Measurements from ENCODE around the gene NTM.

The NTM gene

DNA sequence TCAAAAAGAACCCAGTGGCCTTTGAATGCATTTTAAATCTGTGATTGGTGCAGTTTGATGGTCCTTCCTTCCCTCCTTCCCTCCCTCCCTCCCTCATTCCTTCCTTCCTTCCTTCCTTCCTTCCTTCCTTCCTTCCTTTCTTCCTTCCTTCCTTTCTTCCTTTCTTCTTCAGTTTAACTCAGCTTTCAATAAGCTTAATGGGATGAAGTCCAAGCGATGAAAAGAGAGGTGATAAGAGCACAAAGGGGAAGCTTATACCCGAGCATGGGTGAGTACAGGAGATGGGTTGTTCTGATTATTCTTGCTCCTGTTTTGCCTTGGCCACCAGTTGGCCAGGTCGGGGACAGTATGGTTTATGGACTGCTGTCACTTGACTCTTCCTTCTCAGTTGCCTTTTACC is 605.6 kb downstream of the NTM start:
- H3F3A ChIP-seq (ENCODE audit: low read depth): no peaks in the 10 kb centered on the region
- TF ChIP-seq CTCF (conservative IDR thresholded peaks at IDR 0.05; ENCODE audit: low read length) (no peak), EZH2phosphoT487 (IDR thresholded peaks at IDR 0.05; ENCODE audit: borderline replicate concordance) (no peak)
- no peaks in the 10 kb centered on the region for H3K4me1 ChIP-seq (ENCODE audit: insufficient read depth, low read length, poor library complexity, severe bottlenecking)

GRCh38 chr11:131977231-131977630 is 606.8 kb downstream of the NTM start:
- Histone ChIP-seq H3K79me2 (ENCODE audit: insufficient read depth, low read length) (no peaks in the 10 kb centered on the region), H3K4me3 (ENCODE audit: low read length, poor library complexity, severe bottlenecking) (no peak overlapping the region), H3K36me3 (ENCODE audit: insufficient read depth, low read length) (no peaks in the 10 kb centered on the region), H2AFZ (ENCODE audit: low read length) (no peak overlapping the region), H3F3A (ENCODE audit: low read depth) (no peaks in the 10 kb centered on the region), H3K9ac (ENCODE audit: low read depth, low read length, poor library complexity, severe bottlenecking) (no peak overlapping the region), H3K27me3 (ENCODE audit: insufficient read depth, low read length, poor library complexity, severe bottlenecking) (no peaks in the 10 kb centered on the region), H3K9me2 (replicated peaks; ENCODE audit: low read depth, low read length) (no peaks in the 10 kb centered on the region), H3K4me1 (ENCODE audit: insufficient read depth, low read length, poor library complexity, severe bottlenecking) (no peaks in the 10 kb centered on the region), H3K4me2 (ENCODE audit: low read depth, low read length, poor library complexity, severe bottlenecking) (no peak overlapping the region), H4K20me1 (ENCODE audit: insufficient read depth, low read length, poor library complexity, severe bottlenecking) (no peaks in the 10 kb centered on the region), H3K9me3 (ENCODE audit: insufficient read depth, low read depth, low read length) (no peaks in the 10 kb centered on the region)
- no peak for TF ChIP-seq EZH2phosphoT487 (IDR thresholded peaks at IDR 0.05; ENCODE audit: borderline replicate concordance)
- TF ChIP-seq CTCF (conservative IDR thresholded peaks at IDR 0.05; ENCODE audit: low read length): no peak

More for the DNA sequence above, 605.6 kb downstream of the NTM start:
- no peak overlapping the region for H3K4me3 ChIP-seq (ENCODE audit: low read length, poor library complexity, severe bottlenecking)
- H3K79me2 ChIP-seq (ENCODE audit: insufficient read depth, low read length): no peaks in the 10 kb centered on the region
- no peak overlapping the region for H3K9ac ChIP-seq (ENCODE audit: low read depth, low read length, poor library complexity, severe bottlenecking)
- H3K27me3 ChIP-seq (ENCODE audit: insufficient read depth, low read length, poor library complexity, severe bottlenecking): no peaks in the 10 kb centered on the region
- no peak overlapping the region for H3K4me2 ChIP-seq (ENCODE audit: low read depth, low read length, poor library complexity, severe bottlenecking)
- H3K9me2 ChIP-seq (replicated peaks; ENCODE audit: low read depth, low read length): no peaks in the 10 kb centered on the region
- H3K9me3 ChIP-seq (ENCODE audit: insufficient read depth, low read depth, low read length): no peaks in the 10 kb centered on the region
- H4K20me1 ChIP-seq (ENCODE audit: insufficient read depth, low read length, poor library complexity, severe bottlenecking): no peaks in the 10 kb centered on the region
- H2AFZ ChIP-seq (ENCODE audit: low read length): no peak overlapping the region
- H3K36me3 ChIP-seq (ENCODE audit: insufficient read depth, low read length): no peaks in the 10 kb centered on the region

DNA sequence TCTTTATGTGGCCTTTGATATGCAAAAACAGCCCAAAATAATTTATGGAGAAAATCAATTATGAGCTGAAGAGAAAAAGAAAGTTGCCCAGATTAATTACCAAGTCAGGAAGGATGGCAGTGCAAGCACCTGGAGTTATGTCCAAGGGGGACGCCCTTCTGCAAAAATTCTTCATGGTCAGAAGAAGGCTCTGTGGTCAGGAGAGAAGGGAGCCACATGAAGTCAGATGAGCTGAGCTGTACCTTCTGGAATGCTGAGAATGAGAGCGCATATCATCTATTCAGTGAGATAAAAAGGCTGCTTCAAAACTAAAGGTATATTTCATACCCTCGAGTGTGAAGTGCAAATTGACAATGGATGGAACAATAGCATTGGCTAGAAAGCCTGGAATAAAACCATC is 607.4 kb downstream of the NTM start:
- no peak overlapping the region for H3K4me3 ChIP-seq (ENCODE audit: low read length, poor library complexity, severe bottlenecking)

More for the DNA sequence above, 607.4 kb downstream of the NTM start:
- H2AFZ ChIP-seq (ENCODE audit: low read length): no peak overlapping the region
- H3K4me1 ChIP-seq (ENCODE audit: insufficient read depth, low read length, poor library complexity, severe bottlenecking): no peaks in the 10 kb centered on the region
- no peaks in the 10 kb centered on the region for H3F3A ChIP-seq (ENCODE audit: low read depth)
- no peaks in the 10 kb centered on the region for H3K27me3 ChIP-seq (ENCODE audit: insufficient read depth, low read length, poor library complexity, severe bottlenecking)
- no peaks in the 10 kb centered on the region for H3K9me2 ChIP-seq (replicated peaks; ENCODE audit: low read depth, low read length)
- H3K36me3 ChIP-seq (ENCODE audit: insufficient read depth, low read length): no peaks in the 10 kb centered on the region
- no peak overlapping the region for H3K4me2 ChIP-seq (ENCODE audit: low read depth, low read length, poor library complexity, severe bottlenecking)
- TF ChIP-seq EZH2phosphoT487 (IDR thresholded peaks at IDR 0.05; ENCODE audit: borderline replicate concordance) (no peak), CTCF (conservative IDR thresholded peaks at IDR 0.05; ENCODE audit: low read length) (no peak)
- H4K20me1 ChIP-seq (ENCODE audit: insufficient read depth, low read length, poor library complexity, severe bottlenecking): no peaks in the 10 kb centered on the region
- no peaks in the 10 kb centered on the region for H3K9me3 ChIP-seq (ENCODE audit: insufficient read depth, low read depth, low read length)
- H3K9ac ChIP-seq (ENCODE audit: low read depth, low read length, poor library complexity, severe bottlenecking): no peak overlapping the region
- no peaks in the 10 kb centered on the region for H3K79me2 ChIP-seq (ENCODE audit: insufficient read depth, low read length)

All from Loucy (cell line).